HG03565 (cell line): ENCODE results near the gene CARS1.

ENCODE experiments used
- ATAC-seq: cut with Tn5 transposase; IDR thresholded peaks from one replicate; pipeline ENCODE4 v1.9.1; 2021; ENCODE audit warnings: mild to moderate bottlenecking, moderate library complexity; ENCODE audit not compliant: unreplicated experiment

Gene CARS1

GRCh38 chr11:3010521-3011275 lies 46.5 kb downstream of the CARS1 start:
- no peak for ATAC-seq

GRCh38 chr11:3010004-3010403 lies 47.2 kb downstream of the CARS1 start:
- ATAC-seq: no peak

GRCh38 chr11:3009481-3009880 lies 47.7 kb downstream of the CARS1 start:
- ATAC-seq: no peak

GRCh38 chr11:3008746-3009336 lies 48.4 kb downstream of the CARS1 start:
- no peak for ATAC-seq

GRCh38 chr11:3007404-3008010 lies 49.7 kb downstream of the CARS1 start:
- no peak for ATAC-seq

GRCh38 chr11:3006505-3007260 lies 50.5 kb downstream of the CARS1 start:
- no peak for ATAC-seq

- no peak for ATAC-seq
Measured at GRCh38 chr11:3004481-3004880, 52.7 kb downstream of the CARS1 start.

- no peak for ATAC-seq
Measured at GRCh38 chr11:3003396-3004231, 53.6 kb downstream of the CARS1 start.

GRCh38 chr11:3002871-3003270 lies 54.4 kb downstream of the CARS1 start:
- ATAC-seq: no peak

- no peak for ATAC-seq
Measured at GRCh38 chr11:3002351-3002861, 54.8 kb downstream of the CARS1 start.

GRCh38 chr11:3001496-3001895 lies 55.7 kb downstream of the CARS1 start:
- ATAC-seq: no peak

- ATAC-seq: no peak
Measured at GRCh38 chr11:3000032-3000961, 56.9 kb downstream of the CARS1 start.

- ATAC-seq: no peak
Measured at GRCh38 chr11:2999464-2999998, 57.7 kb downstream of the CARS1 start.

GRCh38 chr11:2998073-2998850 lies 59.0 kb downstream of the CARS1 start:
- no peak for ATAC-seq

GRCh38 chr11:2997406-2997805 lies 59.8 kb downstream of the CARS1 start:
- ATAC-seq: no peak

- ATAC-seq: no peak
Measured at GRCh38 chr11:2996976-2997375, 60.2 kb downstream of the CARS1 start.

- ATAC-seq: no peak
Measured at GRCh38 chr11:2995893-2996554, 61.2 kb downstream of the CARS1 start.

- no peak for ATAC-seq
Measured at GRCh38 chr11:2995031-2995561, 62.1 kb downstream of the CARS1 start.
